PC-3 (cell line): Measurements from ENCODE around the gene TXNDC11. TPM values are rescaled to one million over a fixed set of nuclear protein-coding genes. Genes with fewer than 3 reads are reported as not detected.

Source experiments
- ATAC-seq: fragments of 200-7000 bp; cut with Tn5 transposase; 2 replicates; pipeline ENCODE4 v1.9.1; 2020; ENCODE audit warnings: mild to moderate bottlenecking, moderate library complexity
- BruUV-seq: library from RNA; stranded (reverse); fragments of 400-500 nt; replicated peaks from 2 replicates; lab custom pipeline; 2021; lab: Mats Ljungman, UMichigan
- CTCF ChIA-PET: fragments of 300-600 bp; sonication (Branson Sonifier 250); formaldehyde crosslinking; loops from one replicate; lab custom pipeline; 2022; ENCODE audit warnings: antibody characterized with exemption; lab: Charles Lee
- POLR2A ChIA-PET: fragments of 300-600 bp; sonication (Branson Sonifier 250); formaldehyde crosslinking; loops from one replicate; lab custom pipeline; 2022; ENCODE audit warnings: antibody characterized with exemption; ENCODE audit not compliant: unreplicated experiment; lab: Charles Lee
- DNase-seq: peaks from one replicate; pipeline ENCODE4 v3.0.0-alpha.2; 2015
- H2AFZ ChIP-seq: fragments of 300-600 bp; sonication (generic); 2 replicates; pipeline ENCODE4 v1.6.0; 2016; ENCODE audit warnings: antibody characterized with exemption, low read length
- H3F3A ChIP-seq: fragments of 300-600 bp; sonication (generic); one replicate; pipeline ENCODE4 v1.6.0; 2017; ENCODE audit warnings: antibody characterized with exemption, low read length, control low read depth, mild to moderate bottlenecking; ENCODE audit not compliant: unreplicated experiment
- H3K27ac ChIP-seq: fragments of 300-600 bp; sonication (generic); 2 replicates; pipeline ENCODE4 v1.5.1; 2016; ENCODE audit warnings: mild to moderate bottlenecking, low read length
- H3K27me3 ChIP-seq: fragments of 300-600 bp; sonication (generic); 2 replicates; pipeline ENCODE4 v1.6.1; 2016; ENCODE audit warnings: low read length, mixed read lengths
- H3K36me3 ChIP-seq: fragments of 300-600 bp; sonication (generic); 2 replicates; pipeline ENCODE4 v1.6.1; 2016; ENCODE audit warnings: low read depth, mixed run types, low read length, mixed read lengths
- H3K4me1 ChIP-seq: fragments of 300-600 bp; sonication (generic); 2 replicates; pipeline ENCODE4 v1.5.1; 2016; ENCODE audit warnings: low read length; ENCODE audit not compliant: insufficient read depth
- H3K4me2 ChIP-seq: fragments of 300-600 bp; sonication (generic); 2 replicates; pipeline ENCODE4 v1.6.0; 2016; ENCODE audit warnings: low read length
- H3K4me3 ChIP-seq: fragments of 300-600 bp; sonication (generic); 2 replicates; pipeline ENCODE4 v1.5.1; 2016; ENCODE audit warnings: mild to moderate bottlenecking, low read length, mixed read lengths
- H3K79me2 ChIP-seq: fragments of 300-600 bp; sonication (generic); 2 replicates; pipeline ENCODE4 v1.6.1; 2017; ENCODE audit warnings: low read length, mixed read lengths
- H3K9ac ChIP-seq: fragments of 300-600 bp; sonication (generic); 2 replicates; pipeline ENCODE4 v1.6.0; 2016; ENCODE audit warnings: mild to moderate bottlenecking, low read length
- H3K9me2 ChIP-seq: fragments of 300-600 bp; sonication (generic); replicated peaks from 2 replicates; pipeline ENCODE4 v1.6.1; 2016; ENCODE audit warnings: mixed run types, low read length, mixed read lengths
- H3K9me3 ChIP-seq: fragments of 300-600 bp; sonication (generic); 2 replicates; pipeline ENCODE4 v1.6.1; 2016; ENCODE audit warnings: low read length, mixed read lengths
- H4K20me1 ChIP-seq: fragments of 300-600 bp; sonication (generic); 2 replicates; pipeline ENCODE4 v1.6.1; 2016; ENCODE audit warnings: low read length, mixed read lengths
- CTCF ChIP-seq: fragments of 300-600 bp; sonication (generic); conservative IDR thresholded peaks from 2 replicates; pipeline ENCODE4 v1.5.1; 2017; ENCODE audit warnings: antibody characterized with exemption, low read depth, mild to moderate bottlenecking, low read length
- EZH2 ChIP-seq: fragments of 300-600 bp; sonication (generic); IDR thresholded peaks from one replicate; pipeline ENCODE4 v1.6.1; 2017; ENCODE audit warnings: antibody characterized with exemption, mild to moderate bottlenecking, low read length; ENCODE audit not compliant: unreplicated experiment
- EZH2phosphoT487 ChIP-seq: fragments of 300-600 bp; sonication (generic); IDR thresholded peaks from 2 replicates; pipeline ENCODE4 v1.6.1; 2018; ENCODE audit warnings: mild to moderate bottlenecking, antibody characterized with exemption, low read length, borderline replicate concordance
- intact Hi-C: fragments of 100-400 bp; cut with micrococcal nuclease; formaldehyde crosslinking; loops from 2 replicates; pipeline ENCODE4 v1.9.0; 2023
- total RNA-seq: library from RNA; depleted of rRNA; stranded (reverse); fragments of >200 nt; gene quantifications from 2 replicates; pipeline ENCODE4 v1.2.3, GENCODE V29; 2014

The TXNDC11 gene
- total RNA-seq, 1 experiment from 2014 or later, result 20.2 TPM

- peak overlapping the region; percentile 41 for H3K9ac ChIP-seq
- intact Hi-C loops, result loop anchor here (5.0 kb wide), 1 partner anchor 108 kb away; no protein-coding TSS in a partner anchor
- POLR2A ChIA-PET, result no interaction called here
- H3K9me3 ChIP-seq, result no peaks in the 10 kb centered on the region
- no peaks in the 10 kb centered on the region for H3K9me2 ChIP-seq
- no peaks in the 10 kb centered on the region for H4K20me1 ChIP-seq
- no peak overlapping the region for H3K4me3 ChIP-seq
- H3K27me3 ChIP-seq, result no peaks in the 10 kb centered on the region
- CTCF ChIA-PET, result interaction anchor here (1.6 kb wide), 1 partner anchor 108 kb away, joined by 7 read pairs; no protein-coding TSS in a partner anchor
- TF ChIP-seq EZH2phosphoT487 (no peak), CTCF (no peak), EZH2 (no peak)
- ATAC-seq (no peak; the same call in 1 of the 2 replicates), DNase-seq (peak; percentile 56)
- H3K36me3 ChIP-seq, result no peaks in the 10 kb centered on the region
- H3K4me2 ChIP-seq, result 0 out of 2 replicates have a peak overlapping the region, but pooled peaks have one; percentile 4
- H3K79me2 ChIP-seq, result no peaks in the 10 kb centered on the region
- no TSS peak for BruUV-seq
- peaks cover 17% of the 10 kb centered on the region for H3K4me1 ChIP-seq
- peak overlapping the region; percentile 63 for H3K27ac ChIP-seq
- peak overlapping the region; percentile 23 for H2AFZ ChIP-seq
- H3F3A ChIP-seq, result no peaks in the 10 kb centered on the region
These were observed 102.4 kb downstream of the TXNDC11 start for GRCh38 chr16:11639925-11640899.

DNA sequence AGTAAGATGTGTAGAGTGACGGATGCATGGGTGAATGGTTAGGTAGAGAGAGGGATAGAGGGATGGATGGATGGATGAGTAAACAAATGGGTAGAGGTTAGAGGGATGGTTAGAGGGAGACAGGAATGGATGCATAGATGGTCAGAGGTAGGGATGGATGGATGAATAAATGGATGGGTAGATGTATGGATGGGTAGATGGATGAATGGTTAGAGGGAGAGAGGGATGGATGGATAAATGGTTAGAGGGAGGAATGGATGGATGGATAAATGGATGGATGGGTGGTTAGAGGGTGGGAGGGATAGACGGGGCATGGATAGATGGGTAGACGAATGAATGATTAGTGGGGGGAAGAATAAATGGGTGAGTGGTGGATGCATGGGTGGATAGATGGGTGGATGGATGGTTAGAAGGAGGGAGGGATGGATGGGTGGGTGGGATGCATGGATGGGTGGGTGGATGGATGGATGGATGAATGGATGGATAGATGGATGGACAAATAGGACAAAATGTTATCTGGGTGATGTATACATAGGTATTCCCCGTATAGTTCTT lies 103.6 kb downstream of the TXNDC11 start:
- H3K27ac ChIP-seq, result no peak overlapping the region
- no peaks in the 10 kb centered on the region for H3F3A ChIP-seq
- H3K9ac ChIP-seq, result no peak overlapping the region
- ATAC-seq, result no peak
- H3K9me3 ChIP-seq, result no peaks in the 10 kb centered on the region
- BruUV-seq, result no TSS peak
- H3K4me3 ChIP-seq, result no peak overlapping the region
- no peaks in the 10 kb centered on the region for H3K9me2 ChIP-seq
- ChIA-PET CTCF (no interaction called here), POLR2A (no interaction called here)
- TF ChIP-seq EZH2, result no peak
- no peak for TF ChIP-seq CTCF
- no peak for TF ChIP-seq EZH2phosphoT487
- H3K4me2 ChIP-seq, result no peak overlapping the region
- H3K4me1 ChIP-seq, result peaks cover 17% of the 10 kb centered on the region
- no peaks in the 10 kb centered on the region for H3K36me3 ChIP-seq
- intact Hi-C loops, result no loop called here
- no peak overlapping the region for H2AFZ ChIP-seq
- H3K79me2 ChIP-seq, result no peaks in the 10 kb centered on the region
- no peaks in the 10 kb centered on the region for H3K27me3 ChIP-seq
- no peak for DNase-seq
- H4K20me1 ChIP-seq, result no peaks in the 10 kb centered on the region
